ENCODE measurements around the gene NCAM1. TPM values are rescaled to one million over a fixed set of nuclear protein-coding genes. Genes with fewer than 3 reads are reported as not detected.

The NCAM1 gene
- total RNA-seq, 4 donors from 2014 or later = 0.98 to 1.3 (median 1.2) TPM

- no peak for TF ChIP-seq CTCF (IDR thresholded peaks at IDR 0.05; ENCODE audit: low read depth)
Observed at GRCh38 chr11:113174882-113175281, 213.7 kb downstream of the NCAM1 start.

- no peak for TF ChIP-seq CTCF (IDR thresholded peaks at IDR 0.05; ENCODE audit: low read depth)
Observed at GRCh38 chr11:113176599-113177360, 215.6 kb downstream of the NCAM1 start.

GRCh38 chr11:113177671-113178070 lies 216.5 kb downstream of the NCAM1 start:
- no peak for TF ChIP-seq CTCF (IDR thresholded peaks at IDR 0.05; ENCODE audit: low read depth)

- no peak for TF ChIP-seq CTCF (IDR thresholded peaks at IDR 0.05; ENCODE audit: low read depth)
Observed at GRCh38 chr11:113178381-113179070, 217.3 kb downstream of the NCAM1 start.

- TF ChIP-seq CTCF (IDR thresholded peaks at IDR 0.05; ENCODE audit: low read depth) = no peak
Observed at GRCh38 chr11:113179181-113179704, 218.0 kb downstream of the NCAM1 start.

GRCh38 chr11:113181094-113181493 lies 219.9 kb downstream of the NCAM1 start:
- no peak for TF ChIP-seq CTCF (IDR thresholded peaks at IDR 0.05; ENCODE audit: low read depth)

- no peak for TF ChIP-seq CTCF (IDR thresholded peaks at IDR 0.05; ENCODE audit: low read depth)
Observed at GRCh38 chr11:113182288-113182687, 221.1 kb downstream of the NCAM1 start.
